Occipital lobe (tissue), 2 donors: ENCODE data around the gene CD276. TPM values are rescaled to one million over a fixed set of nuclear protein-coding genes. Genes with fewer than 3 reads are reported as not detected.
"Not testable (repeated sequence)": the region's sequence is repeated elsewhere in the genome, so short reads cannot be mapped to it uniquely, and the experiment has no call there.

Experiments used
- DNase-seq: peaks from one replicate; lab custom pipeline; 2025; lab: John Stamatoyannopoulos, UW
- total RNA-seq: library from RNA; depleted of rRNA; stranded (reverse); fragments of >200 nt; gene quantifications from one replicate; pipeline ENCODE4 v1.2.3, GENCODE V29; 2014

Gene CD276
- total RNA-seq = 24.5 TPM

DNA sequence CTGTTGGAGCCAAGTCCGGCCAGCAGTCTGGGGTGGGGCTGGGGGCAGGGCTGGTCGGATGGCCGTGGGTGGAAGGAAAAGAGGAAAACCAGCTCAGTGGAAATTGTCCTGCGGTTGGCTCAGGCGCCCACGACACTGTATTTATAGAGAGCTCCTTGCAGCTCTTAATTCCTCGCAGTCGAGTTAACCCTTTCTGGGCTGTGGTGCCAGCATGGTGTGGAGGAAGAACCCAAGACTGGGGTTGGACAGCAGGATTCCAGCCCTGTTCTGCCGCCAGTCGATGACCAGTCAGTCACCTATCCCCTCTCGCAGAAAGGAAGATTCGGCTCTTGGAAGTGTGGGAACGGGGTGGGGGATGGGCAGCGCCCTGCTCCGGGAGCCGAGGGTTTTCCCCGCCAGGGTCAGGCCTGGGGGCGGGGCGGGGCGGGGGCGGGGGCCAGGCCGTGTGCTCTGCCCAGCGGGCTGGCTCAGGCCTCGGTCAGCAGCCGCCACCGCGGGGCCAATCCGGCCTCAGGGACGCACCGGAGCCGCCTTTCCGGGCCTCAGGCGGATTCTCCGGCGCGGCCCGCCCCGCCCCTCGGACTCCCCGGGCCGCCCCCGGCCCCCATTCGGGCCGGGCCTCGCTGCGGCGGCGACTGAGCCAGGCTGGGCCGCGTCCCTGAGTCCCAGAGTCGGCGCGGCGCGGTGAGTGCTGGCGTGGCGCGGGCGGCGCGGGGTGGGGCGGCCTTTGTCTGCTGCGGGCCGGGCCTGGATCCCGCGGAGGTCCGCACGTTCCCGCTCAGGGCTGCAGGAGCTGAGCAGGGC lies at the start of gene CD276:
Gene CD276 (plus strand): TSS at position 607 of the 804 bp plus-strand sequence. CDS start 15,257 bp downstream, outside the sequence.
- DNase-seq = no peak

- DNase-seq = no peak
These were observed 46.7 kb upstream of the CD276 start for GRCh38 chr15:73637527-73637926.

DNA sequence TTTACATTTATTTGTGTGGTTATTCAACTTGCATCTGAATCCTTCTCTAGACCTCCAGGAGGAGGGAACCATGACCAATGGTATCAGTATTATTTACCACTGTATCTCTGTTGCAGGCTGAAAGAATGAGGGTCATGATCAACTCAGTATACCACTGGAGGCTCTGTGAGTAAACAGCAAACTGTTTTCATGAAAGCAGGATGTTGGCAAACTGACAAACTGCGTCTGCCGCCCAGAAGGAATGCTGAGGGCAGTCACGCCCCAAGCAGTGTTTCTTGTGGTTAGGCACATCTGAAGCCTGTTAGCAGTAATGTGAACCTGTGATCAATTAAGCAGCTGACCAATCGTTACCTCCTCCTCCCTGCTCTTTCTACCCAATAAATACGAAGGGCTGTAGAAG lies 44.7 kb upstream of the CD276 start:
- not testable (repeated sequence) for DNase-seq

DNA sequence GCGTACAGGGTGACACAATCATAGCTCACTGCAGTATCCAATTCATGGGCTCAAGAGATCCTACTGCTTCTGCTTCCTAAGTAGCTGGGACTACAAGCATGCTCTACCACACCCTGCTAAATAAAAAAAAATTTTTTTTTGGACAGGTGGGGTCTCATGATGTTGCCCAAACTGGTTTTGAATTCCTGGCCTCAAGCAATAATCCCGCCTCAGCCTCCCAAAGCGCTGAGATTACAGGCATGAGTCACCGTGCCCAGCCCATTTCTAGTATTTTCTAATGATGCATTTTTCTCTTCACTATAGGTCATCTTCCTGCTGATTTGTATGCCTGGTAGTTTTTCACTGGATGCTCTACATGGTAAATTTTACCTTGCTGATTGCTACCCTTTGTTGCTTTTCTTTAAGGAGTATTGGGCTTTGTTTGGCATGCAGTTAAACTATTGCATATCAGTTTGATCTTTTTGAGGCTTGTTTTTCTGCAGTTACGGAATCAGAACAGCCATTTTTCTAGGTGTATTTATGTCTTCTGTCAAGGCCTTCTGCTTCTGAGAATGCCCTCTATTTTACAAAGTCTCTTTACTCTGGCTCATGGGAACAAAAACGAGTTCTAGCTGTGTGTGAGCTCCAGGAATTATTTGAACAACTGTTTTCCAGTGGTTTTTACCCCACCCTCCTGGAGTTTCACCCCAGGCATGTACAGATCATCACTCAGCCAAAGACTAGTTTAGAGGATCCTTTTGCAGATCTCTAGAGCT lies 36.7 kb upstream of the CD276 start:
- DNase-seq = no peak

DNA sequence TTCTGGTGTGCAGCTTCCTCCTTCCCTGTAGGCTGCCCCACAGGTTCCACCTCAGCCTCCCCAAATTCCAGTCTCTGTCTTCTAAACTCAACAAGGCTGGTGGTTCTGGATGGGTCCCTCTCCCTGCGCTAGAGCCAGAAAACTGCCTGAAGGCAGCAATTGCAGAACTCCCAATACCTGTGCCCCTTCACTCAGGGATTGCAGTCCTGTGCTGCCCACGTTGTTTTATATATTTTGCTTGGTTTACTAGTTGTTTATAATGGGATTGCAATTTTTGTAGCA lies 36.2 kb upstream of the CD276 start:
- no peak for DNase-seq

DNA sequence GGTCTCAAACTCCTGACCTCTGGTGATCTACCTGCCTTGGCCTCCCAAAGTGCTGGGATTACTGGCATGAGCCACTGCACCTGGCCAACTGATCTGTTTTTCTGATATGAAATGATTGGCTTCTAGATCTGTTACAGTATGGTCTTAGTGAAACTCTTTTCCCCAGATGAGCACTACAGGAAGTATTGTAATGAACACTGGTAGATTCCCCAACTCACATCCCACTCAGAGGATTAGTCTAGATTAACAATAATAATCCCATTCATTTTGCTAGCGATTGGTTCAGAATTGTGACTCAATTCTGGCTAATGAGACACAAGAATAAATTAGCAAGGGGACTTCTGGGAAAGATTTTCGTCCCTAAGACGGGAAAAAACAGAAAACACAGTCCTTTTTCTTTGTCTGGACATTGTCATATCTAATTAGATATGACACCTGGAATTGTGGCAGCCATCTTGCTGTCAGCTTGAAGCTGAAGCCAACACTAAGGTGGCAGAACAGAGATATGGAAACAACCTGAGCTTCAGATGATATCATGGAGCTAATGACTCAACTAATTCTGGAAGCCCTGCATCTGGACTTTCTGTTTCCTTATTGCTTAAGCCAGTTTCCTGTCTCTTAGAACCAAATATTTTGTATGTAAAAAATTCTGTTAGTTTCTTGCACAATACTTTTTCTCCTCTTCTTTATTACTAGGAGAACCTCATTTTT lies 33.6 kb upstream of the CD276 start:
- DNase-seq = no peak

- DNase-seq = no peak
These were observed 29.5 kb upstream of the CD276 start for GRCh38 chr15:73654659-73655058.

GRCh38 chr15:73655724-73656123 lies 28.5 kb upstream of the CD276 start:
- DNase-seq = no peak

DNA sequence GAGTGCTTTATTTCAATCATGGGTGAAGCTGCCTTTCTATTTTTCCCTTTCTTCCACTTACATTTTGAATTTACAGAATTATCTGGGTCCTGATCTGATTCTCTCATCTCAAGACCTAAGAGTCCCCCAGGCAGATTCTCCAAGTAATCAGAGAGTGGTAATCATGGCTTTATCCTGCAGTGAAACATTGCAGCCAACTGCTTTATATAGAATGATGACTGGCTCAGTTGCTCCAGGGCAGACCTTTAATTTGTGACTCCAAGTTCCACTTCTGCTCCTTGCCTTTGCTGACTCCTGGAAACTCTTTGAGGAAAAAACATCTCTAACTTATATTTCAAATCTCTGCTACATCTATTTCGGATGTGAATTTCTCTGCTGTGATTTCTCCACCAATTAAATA lies 25.5 kb upstream of the CD276 start:
- DNase-seq = no peak

GRCh38 chr15:73660455-73660854 lies 23.7 kb upstream of the CD276 start:
- DNase-seq = no peak

DNA sequence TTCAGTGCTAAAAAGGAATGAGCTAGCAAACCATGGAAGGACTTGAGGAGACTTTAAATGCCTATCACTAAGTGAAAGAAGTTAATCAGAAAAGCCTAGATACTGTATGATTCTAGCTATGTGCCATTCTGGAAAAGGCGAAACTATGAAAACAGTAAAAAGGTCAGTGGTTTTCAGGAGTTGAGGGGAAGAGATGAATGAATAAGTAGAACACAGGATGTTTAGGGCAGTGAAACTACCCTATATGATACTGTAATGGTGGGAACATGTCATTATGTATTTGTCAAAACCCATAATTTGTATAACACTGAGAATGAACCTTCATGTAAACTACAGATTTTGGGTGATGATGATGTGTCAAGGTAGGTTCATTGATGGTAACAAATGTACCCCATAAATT lies 9.6 kb upstream of the CD276 start:
- DNase-seq = no peak

- DNase-seq = no peak
These were observed 7.0 kb upstream of the CD276 start for GRCh38 chr15:73677146-73677607.

DNA sequence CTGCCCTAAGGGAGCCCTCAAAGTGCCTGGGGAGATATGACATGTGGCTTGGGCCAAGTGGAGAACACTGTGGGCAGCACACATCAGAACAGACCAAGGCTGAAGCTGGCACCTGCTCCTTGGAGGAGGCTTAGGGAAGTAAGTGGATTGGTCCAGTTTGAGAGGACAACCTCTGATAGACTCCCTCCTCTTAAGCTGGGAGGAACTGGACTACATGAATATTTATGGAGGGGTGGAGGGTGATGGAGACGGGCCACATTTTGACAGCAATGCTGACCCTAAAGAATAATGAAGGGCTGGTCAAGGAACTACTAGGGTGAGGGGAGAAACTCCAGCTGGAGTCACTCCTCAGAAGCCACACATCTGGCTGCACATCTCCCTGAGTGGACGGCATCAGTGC lies 6.5 kb upstream of the CD276 start:
- no peak for DNase-seq

DNA sequence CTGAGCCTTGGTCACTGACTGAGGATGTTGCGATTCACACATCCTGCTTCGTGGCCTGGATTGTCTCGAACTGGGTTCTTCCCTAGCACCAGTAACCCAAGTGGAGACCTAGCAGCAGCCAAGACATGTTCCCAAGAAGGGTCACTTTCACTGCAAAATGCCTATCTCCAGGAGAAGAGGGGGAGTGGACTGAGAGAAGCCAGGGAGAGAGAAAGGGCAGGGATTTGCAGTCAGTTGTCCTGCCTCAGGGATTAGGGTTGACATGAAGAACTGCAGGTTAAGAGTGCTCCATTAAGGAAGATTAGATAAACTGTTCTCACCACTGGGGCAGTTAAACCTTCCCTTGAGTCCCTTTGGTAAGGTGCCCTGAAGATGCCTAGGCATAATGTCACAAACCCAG lies 5.7 kb upstream of the CD276 start:
- no peak for DNase-seq

DNA sequence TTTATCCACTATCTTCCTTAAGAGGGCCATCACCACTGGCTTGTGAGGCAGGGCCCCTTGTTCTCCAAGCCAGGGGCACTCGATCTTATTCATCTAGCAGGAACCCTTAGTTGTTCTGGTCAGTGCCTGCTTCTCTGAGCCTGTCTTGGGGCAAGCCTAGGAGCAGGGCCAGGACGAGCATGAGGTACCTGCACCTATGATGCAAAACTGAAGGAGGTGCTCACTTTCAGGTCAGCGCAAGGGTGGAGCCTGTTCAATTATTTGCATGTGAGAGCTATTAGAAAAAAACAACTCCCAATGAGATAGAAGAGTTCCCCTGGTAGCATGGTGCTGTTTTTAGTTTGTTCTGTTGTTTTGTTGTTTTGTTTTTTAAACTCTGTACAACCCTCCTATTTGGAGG lies 5.0 kb upstream of the CD276 start:
- DNase-seq = no peak

DNA sequence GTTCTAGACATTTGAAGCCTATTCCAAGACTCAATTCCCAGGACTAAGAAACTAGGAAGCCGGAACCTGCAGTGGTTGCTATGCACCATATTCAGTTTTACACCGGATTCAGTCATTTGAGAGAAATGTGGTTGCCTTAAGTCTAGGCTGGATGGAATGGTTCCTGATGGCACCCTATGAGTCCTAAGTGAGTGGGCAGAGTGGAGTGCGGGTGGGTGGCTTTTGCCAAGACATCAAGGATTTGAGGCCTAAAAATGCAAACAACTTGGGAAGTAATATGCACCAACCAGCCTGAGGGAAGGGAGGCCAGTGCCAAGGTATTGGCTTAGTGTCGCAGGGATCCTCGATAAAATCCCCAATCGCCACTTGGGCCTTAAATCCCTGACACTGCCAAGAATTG lies 4.2 kb upstream of the CD276 start:
- DNase-seq = no peak

- no peak for DNase-seq
These were observed 3.6 kb upstream of the CD276 start for GRCh38 chr15:73680549-73680948.

GRCh38 chr15:73681063-73681462 lies 3.1 kb upstream of the CD276 start:
- no peak for DNase-seq

DNA sequence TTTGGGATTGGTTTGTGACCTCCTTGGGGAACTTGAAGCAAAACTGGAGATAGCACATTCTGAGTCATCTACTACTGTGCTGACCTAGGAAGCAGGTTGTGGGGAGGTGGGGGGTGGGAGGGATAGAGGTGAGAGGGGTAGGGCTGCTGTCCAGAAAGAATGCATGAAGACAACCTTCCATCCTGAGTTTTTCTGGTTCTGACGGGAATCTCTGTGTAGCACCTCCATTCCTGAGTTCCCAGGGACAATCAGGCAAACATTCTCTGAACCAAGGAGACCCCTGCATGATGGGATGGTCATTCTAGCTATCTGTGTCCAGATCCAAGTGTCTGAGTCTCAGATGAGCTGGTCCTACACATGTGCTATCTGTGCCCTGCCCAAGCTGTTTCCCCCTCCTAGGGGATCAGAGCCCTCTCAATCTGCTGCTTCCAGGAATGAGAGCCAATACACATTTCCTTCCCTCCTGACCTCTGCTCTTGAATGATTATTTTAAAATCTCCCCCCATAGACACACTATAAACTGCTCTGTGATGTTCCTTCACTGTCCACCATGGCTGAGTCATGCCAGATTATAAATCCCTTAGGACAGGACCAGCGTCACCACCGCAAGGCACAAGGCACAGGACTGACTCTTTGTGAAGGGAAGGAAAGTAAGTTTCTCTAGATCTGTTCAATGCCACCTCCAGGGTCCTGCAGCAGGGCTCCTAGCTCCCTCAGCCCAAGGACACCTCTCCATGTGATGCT lies 2.2 kb upstream of the CD276 start:
- DNase-seq = no peak

DNA sequence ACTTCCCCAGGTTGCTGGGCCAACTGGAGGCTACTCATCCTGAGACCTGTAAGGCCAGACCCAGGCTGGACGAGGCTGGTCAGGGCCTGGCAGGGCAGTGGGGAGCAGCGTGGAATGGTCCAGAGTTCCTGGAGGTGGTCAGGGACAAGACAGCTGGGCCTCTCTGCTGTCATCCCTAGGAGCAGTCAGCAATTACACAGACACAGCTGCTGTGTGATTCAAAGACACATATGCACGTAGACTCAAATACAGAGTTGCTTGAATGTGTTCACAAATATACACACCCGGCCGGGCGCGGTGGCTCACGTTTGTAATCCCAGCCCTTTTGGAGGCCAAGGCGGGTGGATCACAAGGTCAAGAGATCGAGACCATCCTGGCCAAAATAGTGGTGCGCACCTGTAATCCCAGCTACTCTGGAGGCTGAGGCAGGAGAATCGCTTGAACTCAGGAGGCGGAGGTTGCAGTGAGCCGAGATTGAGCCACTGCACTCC lies 1.5 kb upstream of the CD276 start:
- DNase-seq = no peak

GRCh38 chr15:73683257-73683776 lies 866 bp upstream of the CD276 start:
- DNase-seq = no peak
